KMS-11 (cell line): ENCODE results near the gene KCNJ14.

Experiments
- H2AFZ ChIP-seq: fragments of 200-600 bp; sonication (generic); 2 replicates; pipeline ENCODE4 v1.6.1; 2016; ENCODE audit warnings: antibody characterized with exemption, mixed run types, low read depth
- H3K27ac ChIP-seq: fragments of 200-600 bp; sonication (generic); 2 replicates; pipeline ENCODE4 v1.6.1; 2016; ENCODE audit warnings: mild to moderate bottlenecking, mixed run types
- H3K27me3 ChIP-seq: fragments of 200-600 bp; sonication (generic); 2 replicates; pipeline ENCODE4 v1.6.1; 2017; ENCODE audit warnings: mild to moderate bottlenecking, low read depth, mixed run types, moderate library complexity; ENCODE audit not compliant: insufficient read depth
- H3K36me3 ChIP-seq: fragments of 200-600 bp; sonication (generic); 2 replicates; pipeline ENCODE4 v1.6.1; 2017; ENCODE audit warnings: mild to moderate bottlenecking, mixed run types; ENCODE audit not compliant: insufficient read depth
- H3K4me1 ChIP-seq: fragments of 200-600 bp; sonication (generic); 2 replicates; pipeline ENCODE4 v1.6.1; 2016; ENCODE audit warnings: mild to moderate bottlenecking, low read depth, mixed run types; ENCODE audit not compliant: poor library complexity, severe bottlenecking
- H3K4me2 ChIP-seq: fragments of 200-600 bp; sonication (generic); 2 replicates; pipeline ENCODE4 v1.7.0; 2016; ENCODE audit warnings: mild to moderate bottlenecking, mixed run types
- H3K4me3 ChIP-seq: fragments of 200-600 bp; sonication (generic); IDR thresholded peaks from 2 replicates; pipeline ENCODE4 v1.6.1; 2017; ENCODE audit warnings: low read depth, low read length, mixed read lengths; ENCODE audit not compliant: insufficient read depth
- H3K79me2 ChIP-seq: fragments of 200-600 bp; sonication (generic); 2 replicates; pipeline ENCODE4 v1.6.1; 2016; ENCODE audit warnings: low read depth, mixed run types; ENCODE audit not compliant: insufficient read depth
- H3K9ac ChIP-seq: fragments of 200-600 bp; sonication (generic); 2 replicates; pipeline ENCODE4 v1.6.1; 2016; ENCODE audit warnings: mild to moderate bottlenecking, mixed run types
- H4K20me1 ChIP-seq: fragments of 200-600 bp; sonication (generic); 2 replicates; pipeline ENCODE4 v1.6.1; 2016; ENCODE audit warnings: mild to moderate bottlenecking, mixed run types; ENCODE audit not compliant: insufficient read depth
- TF ChIP-seq, protein P1 (sequence below): fragments of 200-600 bp; sonication (generic); conservative IDR thresholded peaks from 2 replicates; pipeline ENCODE4 v1.6.1; 2017; ENCODE audit warnings: low read depth, mild to moderate bottlenecking, antibody characterized with exemption, low read length, moderate library complexity, mixed read lengths

Gene KCNJ14

DNA sequence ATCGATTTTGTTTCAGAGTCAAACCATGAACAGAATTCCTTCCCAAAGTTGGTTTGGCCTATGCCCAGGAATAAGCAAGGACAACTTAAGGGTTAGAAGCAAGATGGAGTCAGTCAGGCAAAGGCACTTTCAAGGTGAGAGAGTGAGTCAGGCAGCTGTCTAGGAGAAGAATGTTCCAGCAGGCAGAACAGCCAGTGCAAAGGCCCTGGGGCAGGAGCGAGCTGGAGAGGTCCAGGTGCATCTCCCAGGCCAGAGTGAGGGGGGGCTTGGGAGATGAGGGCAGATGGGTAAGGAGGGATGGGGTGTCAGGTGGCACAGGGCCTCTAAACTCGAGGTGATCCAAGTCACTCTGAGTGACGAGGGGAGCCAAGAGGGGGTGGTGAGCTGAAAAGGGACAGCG lies 18.8 kb upstream of the KCNJ14 start:
- Histone ChIP-seq H3K36me3 (no peaks in the 10 kb centered on the region), H3K4me3 (no peak overlapping the region), H2AFZ (no peak overlapping the region), H4K20me1 (no peaks in the 10 kb centered on the region), H3K79me2 (no peaks in the 10 kb centered on the region), H3K9ac (no peak overlapping the region), H3K4me1 (no peaks in the 10 kb centered on the region), H3K27ac (no peak overlapping the region), H3K4me2 (no peak overlapping the region), H3K27me3 (no peaks in the 10 kb centered on the region; the same call in 1 of the 2 replicates)
- TF ChIP-seq, protein P1, sequence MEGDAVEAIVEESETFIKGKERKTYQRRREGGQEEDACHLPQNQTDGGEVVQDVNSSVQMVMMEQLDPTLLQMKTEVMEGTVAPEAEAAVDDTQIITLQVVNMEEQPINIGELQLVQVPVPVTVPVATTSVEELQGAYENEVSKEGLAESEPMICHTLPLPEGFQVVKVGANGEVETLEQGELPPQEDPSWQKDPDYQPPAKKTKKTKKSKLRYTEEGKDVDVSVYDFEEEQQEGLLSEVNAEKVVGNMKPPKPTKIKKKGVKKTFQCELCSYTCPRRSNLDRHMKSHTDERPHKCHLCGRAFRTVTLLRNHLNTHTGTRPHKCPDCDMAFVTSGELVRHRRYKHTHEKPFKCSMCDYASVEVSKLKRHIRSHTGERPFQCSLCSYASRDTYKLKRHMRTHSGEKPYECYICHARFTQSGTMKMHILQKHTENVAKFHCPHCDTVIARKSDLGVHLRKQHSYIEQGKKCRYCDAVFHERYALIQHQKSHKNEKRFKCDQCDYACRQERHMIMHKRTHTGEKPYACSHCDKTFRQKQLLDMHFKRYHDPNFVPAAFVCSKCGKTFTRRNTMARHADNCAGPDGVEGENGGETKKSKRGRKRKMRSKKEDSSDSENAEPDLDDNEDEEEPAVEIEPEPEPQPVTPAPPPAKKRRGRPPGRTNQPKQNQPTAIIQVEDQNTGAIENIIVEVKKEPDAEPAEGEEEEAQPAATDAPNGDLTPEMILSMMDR: no peak

DNA sequence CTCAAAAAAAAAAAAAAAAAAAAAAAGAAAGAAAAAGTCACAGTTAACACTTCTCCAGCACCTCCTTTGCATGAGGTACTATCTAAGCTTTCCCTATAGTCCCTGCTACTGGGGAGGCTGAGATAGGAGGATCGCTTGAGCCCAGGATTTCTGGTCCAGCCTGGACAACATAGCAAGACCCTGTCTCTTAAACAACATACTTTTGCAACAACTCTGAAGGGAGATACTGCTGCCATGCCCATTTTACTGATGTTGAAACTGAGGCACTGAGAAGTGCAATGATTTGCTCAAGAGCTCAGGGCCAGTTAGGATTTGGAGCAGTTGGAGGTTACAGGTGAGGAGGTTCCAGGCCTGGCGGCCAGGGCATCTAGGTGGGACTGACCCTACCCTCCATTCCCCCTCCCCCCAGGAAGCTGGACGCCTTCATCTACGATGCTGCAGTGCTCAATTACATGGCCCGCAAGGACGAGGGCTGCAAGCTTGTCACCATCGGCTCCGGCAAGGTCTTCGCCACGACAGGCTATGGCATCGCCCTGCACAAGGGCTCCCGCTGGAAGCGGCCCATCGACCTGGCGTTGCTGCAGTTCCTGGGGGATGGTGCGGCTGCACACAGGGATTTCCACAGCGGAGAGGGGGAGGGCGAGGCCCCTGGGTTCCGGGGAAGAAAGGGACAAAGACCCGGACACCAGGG lies 13.9 kb upstream of the KCNJ14 start:
- no peak overlapping the region for H2AFZ ChIP-seq
- H3K4me1 ChIP-seq: peaks cover 11% of the 10 kb centered on the region
- no peaks in the 10 kb centered on the region; the same call in 1 of the 2 replicates for H3K27me3 ChIP-seq
- peaks cover 7% of the 10 kb centered on the region for H3K79me2 ChIP-seq
- no peak overlapping the region for H3K4me3 ChIP-seq
- no peaks in the 10 kb centered on the region for H3K36me3 ChIP-seq
- TF ChIP-seq, protein P1: no peak
- no peaks in the 10 kb centered on the region for H4K20me1 ChIP-seq
- no peak overlapping the region for H3K9ac ChIP-seq
- no peak overlapping the region for H3K4me2 ChIP-seq
- no peak overlapping the region for H3K27ac ChIP-seq

DNA sequence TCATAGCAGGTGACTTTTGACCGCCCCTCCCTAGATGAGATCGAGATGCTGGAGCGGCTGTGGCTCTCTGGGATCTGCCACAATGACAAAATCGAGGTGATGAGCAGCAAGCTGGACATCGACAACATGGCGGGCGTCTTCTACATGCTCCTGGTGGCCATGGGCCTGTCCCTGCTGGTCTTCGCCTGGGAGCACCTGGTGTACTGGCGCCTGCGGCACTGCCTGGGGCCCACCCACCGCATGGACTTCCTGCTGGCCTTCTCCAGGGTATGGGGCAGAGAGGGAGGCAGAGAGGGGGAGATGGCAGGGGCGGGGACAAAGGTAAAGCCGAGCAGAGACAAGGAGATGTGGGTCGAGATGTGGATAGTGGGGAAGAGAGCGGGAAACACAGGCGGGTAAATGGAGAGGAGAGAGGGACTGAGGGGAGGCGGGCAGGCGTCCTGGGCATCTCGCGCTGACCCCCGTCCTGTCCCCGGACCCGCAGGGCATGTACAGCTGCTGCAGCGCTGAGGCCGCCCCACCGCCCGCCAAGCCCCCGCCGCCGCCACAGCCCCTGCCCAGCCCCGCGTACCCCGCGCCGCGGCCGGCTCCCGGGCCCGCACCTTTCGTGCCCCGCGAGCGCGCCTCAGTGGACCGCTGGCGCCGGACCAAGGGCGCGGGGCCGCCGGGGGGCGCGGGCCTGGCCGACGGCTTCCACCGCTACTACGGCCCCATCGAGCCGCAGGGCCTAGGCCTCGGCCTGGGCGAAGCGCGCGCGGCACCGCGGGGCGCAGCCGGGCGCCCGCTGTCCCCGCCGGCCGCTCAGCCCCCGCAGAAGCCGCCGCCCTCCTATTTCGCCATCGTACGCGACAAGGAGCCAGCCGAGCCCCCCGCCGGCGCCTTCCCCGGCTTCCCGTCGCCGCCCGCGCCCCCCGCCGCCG lies 13.0 kb upstream of the KCNJ14 start:
- Histone ChIP-seq H4K20me1 (no peaks in the 10 kb centered on the region), H3K79me2 (peaks cover 16% of the 10 kb centered on the region), H2AFZ (no peak overlapping the region), H3K36me3 (peaks cover 3% of the 10 kb centered on the region; the same call in 1 of the 2 replicates), H3K4me1 (peaks cover 20% of the 10 kb centered on the region), H3K27ac (no peak overlapping the region), H3K9ac (no peak overlapping the region), H3K4me2 (no peak overlapping the region), H3K4me3 (no peak overlapping the region), H3K27me3 (no peaks in the 10 kb centered on the region; the same call in 1 of the 2 replicates)
- TF ChIP-seq, protein P1: no peak

DNA sequence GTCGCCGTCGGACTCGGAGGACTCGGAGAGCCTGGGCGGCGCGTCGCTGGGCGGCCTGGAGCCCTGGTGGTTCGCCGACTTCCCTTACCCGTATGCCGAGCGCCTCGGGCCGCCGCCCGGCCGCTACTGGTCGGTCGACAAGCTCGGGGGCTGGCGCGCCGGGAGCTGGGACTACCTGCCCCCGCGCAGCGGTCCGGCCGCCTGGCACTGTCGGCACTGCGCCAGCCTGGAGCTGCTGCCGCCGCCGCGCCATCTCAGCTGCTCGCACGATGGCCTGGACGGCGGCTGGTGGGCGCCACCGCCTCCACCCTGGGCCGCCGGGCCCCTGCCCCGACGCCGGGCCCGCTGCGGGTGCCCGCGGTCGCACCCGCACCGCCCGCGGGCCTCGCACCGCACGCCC lies 12.1 kb upstream of the KCNJ14 start:
- H3K27ac ChIP-seq: no peak overlapping the region
- peaks cover 29% of the 10 kb centered on the region for H3K4me1 ChIP-seq
- peaks cover 21% of the 10 kb centered on the region for H3K79me2 ChIP-seq
- TF ChIP-seq, protein P1: no peak
- H3K36me3 ChIP-seq: peaks cover 9% of the 10 kb centered on the region; the same call in 1 of the 2 replicates
- no peaks in the 10 kb centered on the region for H3K27me3 ChIP-seq
- no peaks in the 10 kb centered on the region for H4K20me1 ChIP-seq
- no peak overlapping the region for H3K4me3 ChIP-seq
- H3K4me2 ChIP-seq: no peak overlapping the region
- H3K9ac ChIP-seq: no peak overlapping the region
- no peak overlapping the region for H2AFZ ChIP-seq
